ENCODE measurements around the gene OPN1LW.
"Not testable (repeated sequence)": the region's sequence is repeated elsewhere in the genome, so short reads cannot be mapped to it uniquely, and the experiment has no call there.

Gene OPN1LW

GRCh38 chrX:154196466-154196865 lies 52.4 kb downstream of the OPN1LW start:
- DNase-seq (ENCODE audit: low spot score); in situ Hi-C loops (cut with MboI; ENCODE audit: low pct_unique_long_range_greater_than_20kb, low sequenced_read_pairs, unreplicated experiment): not testable (repeated sequence)
